ENCODE measurements around the gene TSPAN5. TPM values are rescaled to one million over a fixed set of nuclear protein-coding genes. Genes with fewer than 3 reads are reported as not detected.

The TSPAN5 gene
- total RNA-seq, 2 donors from 2014 or later: 7.4 to 11.8 TPM

- no peaks in the 10 kb centered on the region for H3K27me3 Mint-ChIP-seq (ENCODE audit: insufficient read depth)
- H3K27ac Mint-ChIP-seq: no peak overlapping the region
- H3K4me3 Mint-ChIP-seq: no peak overlapping the region
- Histone ChIP-seq H3K4me1 (ENCODE audit: control insufficient read depth, insufficient read depth, low read length) (no peaks in the 10 kb centered on the region), H3K9ac (ENCODE audit: extremely low read depth, low read length, poor library complexity, severe bottlenecking) (no peak overlapping the region), H3K9me3 (ENCODE audit: control insufficient read depth, low read length) (no peaks in the 10 kb centered on the region), H3K27me3 (ENCODE audit: control insufficient read depth, insufficient read depth, low read length, poor library complexity, severe bottlenecking) (no peaks in the 10 kb centered on the region), H3K27ac (ENCODE audit: low read depth, low read length) (no peak overlapping the region), H3K36me3 (ENCODE audit: control insufficient read depth, insufficient read depth, low read length) (no peaks in the 10 kb centered on the region), H3K4me3 (ENCODE audit: low read length) (no peak overlapping the region)
- H3K4me1 Mint-ChIP-seq: peaks cover 8% of the 10 kb centered on the region
- 92 to 94% methylated on average over 3 to 4 of the region's 4 CpGs for WGBS, 2 experiments (ENCODE audit: insufficient coverage in 1 of 2, insufficient read length in 1 of 2)
- no peaks in the 10 kb centered on the region for H3K36me3 Mint-ChIP-seq (ENCODE audit: low read depth)
- H3K9me3 Mint-ChIP-seq: no peaks in the 10 kb centered on the region
- DNase-seq: no peak
- TF ChIP-seq, protein P1, sequence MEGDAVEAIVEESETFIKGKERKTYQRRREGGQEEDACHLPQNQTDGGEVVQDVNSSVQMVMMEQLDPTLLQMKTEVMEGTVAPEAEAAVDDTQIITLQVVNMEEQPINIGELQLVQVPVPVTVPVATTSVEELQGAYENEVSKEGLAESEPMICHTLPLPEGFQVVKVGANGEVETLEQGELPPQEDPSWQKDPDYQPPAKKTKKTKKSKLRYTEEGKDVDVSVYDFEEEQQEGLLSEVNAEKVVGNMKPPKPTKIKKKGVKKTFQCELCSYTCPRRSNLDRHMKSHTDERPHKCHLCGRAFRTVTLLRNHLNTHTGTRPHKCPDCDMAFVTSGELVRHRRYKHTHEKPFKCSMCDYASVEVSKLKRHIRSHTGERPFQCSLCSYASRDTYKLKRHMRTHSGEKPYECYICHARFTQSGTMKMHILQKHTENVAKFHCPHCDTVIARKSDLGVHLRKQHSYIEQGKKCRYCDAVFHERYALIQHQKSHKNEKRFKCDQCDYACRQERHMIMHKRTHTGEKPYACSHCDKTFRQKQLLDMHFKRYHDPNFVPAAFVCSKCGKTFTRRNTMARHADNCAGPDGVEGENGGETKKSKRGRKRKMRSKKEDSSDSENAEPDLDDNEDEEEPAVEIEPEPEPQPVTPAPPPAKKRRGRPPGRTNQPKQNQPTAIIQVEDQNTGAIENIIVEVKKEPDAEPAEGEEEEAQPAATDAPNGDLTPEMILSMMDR (conservative IDR thresholded peaks at IDR 0.05): no peak
These were observed 26.2 kb downstream of the TSPAN5 start for GRCh38 chr4:98632258-98632657.

DNA sequence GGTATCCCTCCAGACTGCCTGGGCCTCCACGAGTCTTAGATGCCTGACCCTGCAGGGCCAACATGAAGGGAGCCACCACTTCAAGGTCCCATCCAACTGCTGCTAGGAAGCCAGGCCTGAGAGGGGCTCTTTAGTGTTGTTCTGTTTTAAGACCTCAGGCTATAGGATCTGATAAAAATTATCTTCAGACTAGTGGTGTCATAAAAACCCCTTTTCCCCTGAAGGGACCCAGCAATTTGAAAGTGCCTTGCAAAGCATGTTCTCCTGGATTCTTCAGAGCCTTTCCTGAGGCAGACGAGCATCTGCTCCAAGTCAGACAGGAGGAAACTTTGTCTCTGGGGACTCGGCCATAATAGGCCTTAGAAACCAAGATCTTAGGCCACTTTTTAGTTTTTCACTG is 26.9 kb downstream of the TSPAN5 start:
- H3K9me3 ChIP-seq (ENCODE audit: control insufficient read depth, low read length): no peaks in the 10 kb centered on the region
- TF ChIP-seq, protein P1 (conservative IDR thresholded peaks at IDR 0.05): no peak
- H3K4me3 ChIP-seq (ENCODE audit: low read length): no peak overlapping the region
- no peak overlapping the region for H3K27ac ChIP-seq (ENCODE audit: low read depth, low read length)
- no peaks in the 10 kb centered on the region for H3K4me1 ChIP-seq (ENCODE audit: control insufficient read depth, insufficient read depth, low read length)
- DNase-seq: no peak
- peaks cover 16% of the 10 kb centered on the region for H3K4me1 Mint-ChIP-seq
- H3K9me3 Mint-ChIP-seq: no peaks in the 10 kb centered on the region
- WGBS, 2 experiments (ENCODE audit: insufficient coverage in 1 of 2, insufficient read length in 1 of 2): 86 to 93% methylated on average over 2 to 3 of the region's 3 CpGs
- no peaks in the 10 kb centered on the region for H3K27me3 ChIP-seq (ENCODE audit: control insufficient read depth, insufficient read depth, low read length, poor library complexity, severe bottlenecking)
- H3K9ac ChIP-seq (ENCODE audit: extremely low read depth, low read length, poor library complexity, severe bottlenecking): no peak overlapping the region
- H3K36me3 Mint-ChIP-seq (ENCODE audit: low read depth): no peaks in the 10 kb centered on the region
- H3K4me3 Mint-ChIP-seq: no peak overlapping the region
- H3K36me3 ChIP-seq (ENCODE audit: control insufficient read depth, insufficient read depth, low read length): no peaks in the 10 kb centered on the region
- H3K27me3 Mint-ChIP-seq (ENCODE audit: insufficient read depth): no peaks in the 10 kb centered on the region
- H3K27ac Mint-ChIP-seq: no peak overlapping the region

GRCh38 chr4:98630737-98631454 is 27.5 kb downstream of the TSPAN5 start:
- Mint-ChIP-seq H3K36me3 (ENCODE audit: low read depth) (no peaks in the 10 kb centered on the region), H3K4me3 (no peak overlapping the region), H3K4me1 (peaks cover 22% of the 10 kb centered on the region), H3K9me3 (no peaks in the 10 kb centered on the region), H3K27me3 (ENCODE audit: insufficient read depth) (no peaks in the 10 kb centered on the region), H3K27ac (no peak overlapping the region)
- TF ChIP-seq, protein P1 (conservative IDR thresholded peaks at IDR 0.05): peak; percentile 70
- no peak overlapping the region for H3K9ac ChIP-seq (ENCODE audit: extremely low read depth, low read length, poor library complexity, severe bottlenecking)
- DNase-seq: no peak
- H3K4me3 ChIP-seq (ENCODE audit: low read length): no peak overlapping the region
- H3K9me3 ChIP-seq (ENCODE audit: control insufficient read depth, low read length): no peaks in the 10 kb centered on the region
- WGBS, 2 experiments (ENCODE audit: insufficient coverage in 1 of 2, insufficient read length in 1 of 2): 89 to 100% methylated on average over 1 to 8 of the region's 8 CpGs
- no peaks in the 10 kb centered on the region for H3K27me3 ChIP-seq (ENCODE audit: control insufficient read depth, insufficient read depth, low read length, poor library complexity, severe bottlenecking)
- H3K36me3 ChIP-seq (ENCODE audit: control insufficient read depth, insufficient read depth, low read length): no peaks in the 10 kb centered on the region
- no peaks in the 10 kb centered on the region for H3K4me1 ChIP-seq (ENCODE audit: control insufficient read depth, insufficient read depth, low read length)
- H3K27ac ChIP-seq (ENCODE audit: low read depth, low read length): no peak overlapping the region

All from endodermal cell (in vitro differentiated cells).